Tongue (tissue), 2 donors: ENCODE results near the gene TMCC2. TPM values are rescaled to one million over a fixed set of nuclear protein-coding genes. Genes with fewer than 3 reads are reported as not detected.
"Not testable (repeated sequence)": the region's sequence is repeated elsewhere in the genome, so short reads cannot be mapped to it uniquely, and the experiment has no call there.

Experiments used
- DNase-seq: peaks from one replicate; pipeline ENCODE4 v3.0.0-alpha.2; 2015
- total RNA-seq: library from RNA; depleted of rRNA; stranded (reverse); fragments of >200 nt; gene quantifications from one replicate; pipeline ENCODE4 v1.2.3, GENCODE V29; 2014

TMCC2 gene
- total RNA-seq = 14.1 TPM

DNA sequence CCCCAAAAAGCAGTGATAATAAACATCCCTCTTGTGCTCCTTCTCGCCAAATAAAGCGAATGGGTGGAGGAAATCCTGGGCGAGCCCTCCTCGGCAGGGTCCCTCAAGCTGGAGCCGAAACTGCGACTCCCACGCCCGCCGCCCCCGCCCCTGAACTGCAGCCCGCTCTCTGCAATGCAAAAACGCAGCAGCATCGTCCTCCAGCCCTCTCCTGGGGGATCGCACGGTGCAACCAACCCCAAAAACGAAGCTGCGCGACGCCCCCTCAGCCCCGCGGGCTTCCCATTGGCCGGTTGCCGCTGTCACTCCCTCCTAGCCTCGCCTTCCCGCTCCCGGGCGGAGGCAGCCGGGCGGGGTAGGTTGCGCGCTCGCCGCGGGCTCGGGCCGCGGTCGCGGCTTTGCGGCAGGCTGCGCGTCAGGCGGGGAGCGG is at the start of gene TMCC2:
Gene TMCC2 (plus strand): TSS at position 363 of the 430 bp plus-strand sequence. CDS start 619 bp downstream, outside the sequence.
- peak; percentile 97 for DNase-seq

GRCh38 chr1:205179842-205180241 is 47.9 kb upstream of the TMCC2 start:
- DNase-seq = no peak

- not testable (repeated sequence) for DNase-seq
Measured at GRCh38 chr1:205180331-205180730, 47.4 kb upstream of the TMCC2 start.

GRCh38 chr1:205182930-205183329 is 44.8 kb upstream of the TMCC2 start:
- no peak for DNase-seq

DNA sequence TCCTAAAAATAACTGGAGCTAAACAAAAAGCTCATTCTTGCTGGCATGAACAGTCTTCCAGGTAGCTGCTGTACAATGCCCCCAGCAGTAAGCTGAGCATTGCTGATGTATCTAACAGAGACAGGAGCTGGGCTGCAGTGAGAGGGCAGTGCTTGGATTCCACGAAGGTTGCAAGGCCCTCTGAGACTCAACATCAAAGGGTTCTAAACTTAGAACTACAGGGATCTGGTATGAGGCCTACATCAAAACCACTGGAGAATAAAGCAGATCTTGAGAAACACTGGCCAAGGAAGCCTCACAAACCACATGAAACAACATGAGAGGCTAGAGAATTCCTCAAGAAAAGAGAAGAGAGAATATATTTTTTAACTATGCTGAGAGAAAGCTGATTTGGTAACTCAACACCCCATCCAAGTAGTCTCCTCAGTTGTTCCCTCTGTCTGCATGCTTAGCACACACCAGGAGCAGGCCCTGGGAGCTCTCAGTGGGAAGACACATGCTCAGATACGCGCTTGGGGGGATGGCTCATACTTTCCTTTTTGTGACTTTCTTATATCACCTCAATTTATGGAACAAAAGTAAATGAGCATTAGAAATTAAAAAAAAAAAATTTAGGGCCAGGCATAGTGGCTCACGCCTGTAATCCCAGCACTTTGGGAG is 43.9 kb upstream of the TMCC2 start:
- peak; percentile 32 for DNase-seq

- DNase-seq = no peak
Measured at GRCh38 chr1:205186191-205186590, 41.6 kb upstream of the TMCC2 start.

GRCh38 chr1:205187420-205187819 is 40.3 kb upstream of the TMCC2 start:
- no peak for DNase-seq

DNA sequence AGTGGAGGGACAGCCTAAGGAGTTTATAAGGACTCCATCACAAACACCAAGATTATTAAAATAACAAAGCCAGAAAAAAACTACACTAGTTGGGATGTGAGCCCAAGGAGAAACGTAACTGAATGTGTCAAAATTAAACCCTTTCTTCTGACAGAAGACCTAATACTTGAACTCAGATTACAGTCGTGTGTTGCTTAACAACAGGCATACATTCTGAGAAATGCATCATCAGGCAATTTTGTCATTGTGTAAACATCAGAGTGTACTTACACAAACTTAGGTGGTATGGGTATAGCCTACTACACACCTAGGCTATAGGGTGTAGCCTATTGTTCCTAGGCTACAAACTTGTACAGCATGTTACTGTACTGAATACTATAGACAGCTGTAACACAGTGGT is 39.6 kb upstream of the TMCC2 start:
- no peak for DNase-seq

DNA sequence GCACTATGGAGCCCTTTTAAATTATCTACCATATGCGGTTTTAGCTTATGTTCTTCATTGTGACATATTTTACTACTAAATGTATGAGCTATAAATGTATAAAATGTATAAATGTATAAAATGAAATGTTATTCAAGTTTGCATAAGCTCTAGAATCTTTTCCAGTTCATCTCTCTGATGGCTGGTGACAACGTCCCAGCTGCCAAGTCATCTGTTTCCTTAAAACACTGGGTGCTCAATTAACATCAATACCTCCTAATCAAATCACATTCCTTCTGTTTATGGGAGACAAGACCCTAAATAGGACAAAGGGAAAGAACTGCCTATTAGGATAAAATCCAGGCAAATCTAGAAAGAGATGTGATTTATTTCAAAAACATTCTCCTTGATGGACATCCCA is 39.1 kb upstream of the TMCC2 start:
- no peak for DNase-seq

DNA sequence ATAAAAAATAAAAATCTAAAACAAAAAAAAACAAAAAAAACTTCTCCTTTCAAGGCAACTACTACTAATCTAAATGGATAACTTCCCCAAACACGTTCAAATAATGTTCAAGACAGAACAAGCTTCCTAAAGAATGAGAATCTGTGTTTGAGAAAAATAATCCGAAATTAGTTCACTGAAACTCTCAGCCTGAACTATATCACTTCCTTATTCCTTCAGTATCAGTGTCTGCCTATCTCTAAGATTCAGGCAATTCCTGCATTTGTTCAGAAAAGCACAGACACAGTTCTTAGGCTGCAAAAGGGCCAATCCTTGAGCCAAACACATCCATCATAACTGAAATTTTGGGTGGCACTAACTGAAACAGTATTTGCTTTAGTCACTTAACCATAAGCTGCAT is 38.6 kb upstream of the TMCC2 start:
- DNase-seq = no peak

DNA sequence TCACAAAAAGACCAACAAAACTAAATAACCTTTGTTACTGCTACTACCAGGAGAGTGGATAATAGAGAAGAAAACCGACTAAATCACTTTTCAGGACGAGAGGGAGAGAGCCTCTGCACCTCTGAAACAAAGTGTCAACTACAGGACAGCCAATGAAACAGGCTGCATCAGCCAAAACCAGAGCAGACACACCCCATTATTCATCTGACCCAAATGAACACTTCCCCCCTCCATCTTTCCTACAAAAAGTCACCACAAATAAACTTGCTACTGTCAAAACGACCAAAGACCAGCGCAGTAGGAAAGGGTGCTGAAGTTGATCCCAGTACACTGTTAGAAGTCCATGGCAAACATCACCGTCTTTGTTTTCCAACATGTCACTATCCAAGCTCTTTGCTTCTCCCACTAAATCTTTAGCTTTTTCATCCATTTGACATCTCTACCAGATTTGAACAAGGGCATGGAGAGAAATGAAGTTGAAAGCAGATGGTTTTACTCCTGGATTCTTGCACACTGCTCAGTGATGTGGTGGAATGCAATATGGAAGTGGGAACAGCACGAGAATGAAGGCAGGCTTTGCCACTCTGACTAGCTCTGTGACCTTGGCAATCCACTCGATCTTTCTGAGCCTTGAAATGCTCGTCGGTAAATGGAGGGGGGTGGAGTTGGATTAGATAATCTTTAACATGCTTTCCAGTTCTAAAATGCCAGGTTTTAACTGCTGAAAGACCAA is 36.7 kb upstream of the TMCC2 start:
- no peak for DNase-seq

- peak; percentile 43 for DNase-seq
Measured at GRCh38 chr1:205191622-205192021, 36.1 kb upstream of the TMCC2 start.

DNA sequence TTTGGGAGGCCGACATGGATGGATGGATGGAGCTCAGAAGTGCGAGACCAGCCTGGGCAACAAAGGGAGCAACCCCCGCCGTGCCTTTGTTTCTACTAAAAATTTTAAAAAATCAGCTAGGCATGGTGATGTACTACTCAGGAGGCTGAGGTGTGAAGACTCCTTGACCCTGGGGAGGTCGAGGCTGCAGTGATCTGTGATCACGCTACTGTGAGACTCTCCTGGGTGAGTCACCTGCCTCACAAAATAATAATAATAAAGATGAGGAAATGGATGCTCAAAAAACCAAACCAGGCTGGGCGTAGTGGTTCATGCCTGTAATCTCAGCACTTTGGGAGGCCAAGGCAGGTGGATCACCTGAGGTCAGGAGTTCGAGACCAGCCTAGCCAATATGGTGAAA is 35.5 kb upstream of the TMCC2 start:
- DNase-seq = no peak

GRCh38 chr1:205199090-205199930 is 28.4 kb upstream of the TMCC2 start:
- DNase-seq = no peak

DNA sequence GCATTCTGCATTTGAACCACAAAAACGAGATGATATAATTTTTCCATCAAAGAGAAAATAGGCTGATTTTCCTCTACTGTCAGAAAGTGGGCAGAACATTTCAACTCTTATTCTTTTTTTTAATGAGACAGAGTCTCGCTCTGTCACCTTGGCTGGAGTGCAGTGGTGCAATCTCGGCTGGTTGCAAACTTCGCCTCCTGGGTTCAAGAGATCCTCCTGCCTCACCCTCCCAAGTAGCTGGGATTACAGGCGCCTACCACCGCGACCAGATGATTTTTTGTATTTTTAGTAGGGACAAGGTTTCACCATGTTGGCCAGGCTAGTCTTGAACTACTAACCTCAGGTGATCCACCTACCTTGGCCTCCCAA is 27.8 kb upstream of the TMCC2 start:
- no peak for DNase-seq

- DNase-seq = no peak
Measured at GRCh38 chr1:205204552-205204951, 23.2 kb upstream of the TMCC2 start.

- no peak for DNase-seq
Measured at GRCh38 chr1:205205055-205205454, 22.7 kb upstream of the TMCC2 start.

DNA sequence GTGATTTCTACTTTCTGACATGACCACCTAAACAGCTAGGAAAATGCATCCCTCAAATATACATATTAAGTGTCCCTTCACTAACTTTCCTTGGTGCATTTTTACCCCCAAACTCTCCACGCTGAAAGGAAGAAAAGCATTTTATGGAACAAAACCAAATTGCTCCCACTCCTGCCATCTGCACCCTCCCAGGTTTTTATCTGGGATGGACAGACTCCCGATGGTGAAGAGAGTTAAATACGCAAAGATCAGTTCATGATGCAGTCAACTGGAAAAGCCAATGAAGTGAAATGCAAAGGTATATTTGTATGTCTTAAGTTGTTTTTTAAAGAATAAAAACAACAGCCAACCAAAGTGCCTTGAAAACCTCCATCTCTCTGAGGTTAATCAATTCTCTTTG is 18.9 kb upstream of the TMCC2 start:
- DNase-seq = no peak

DNA sequence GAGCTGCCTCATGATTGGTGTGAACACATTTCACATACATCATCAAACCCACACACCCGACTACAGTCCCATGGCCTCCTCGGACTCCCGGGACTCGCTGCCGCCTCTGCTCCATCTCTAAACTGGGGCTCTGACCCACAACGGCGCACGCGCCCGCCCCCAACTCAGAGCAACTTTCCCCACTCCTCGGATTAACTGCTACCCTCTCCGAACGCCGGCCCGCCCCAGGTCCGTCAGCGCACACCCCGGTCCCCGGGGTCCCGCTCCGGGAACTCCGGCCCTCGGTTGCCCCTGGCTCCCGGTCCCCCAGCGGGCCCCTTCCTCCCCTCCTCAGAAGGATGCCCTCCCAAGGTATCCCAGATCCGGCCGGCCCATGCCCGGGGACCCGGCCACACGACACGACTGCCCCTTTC is 17.0 kb upstream of the TMCC2 start:
- no peak for DNase-seq

- DNase-seq = peak; percentile 98
Measured at GRCh38 chr1:205211169-205211838, 16.4 kb upstream of the TMCC2 start, which contains the start of gene DSTYK. Gene DSTYK (minus strand): TSS chr1:205211702. CDS start chr1:205211535, 167 bp downstream.

- no peak for DNase-seq
Measured at GRCh38 chr1:205211839-205212536, 15.8 kb upstream of the TMCC2 start.

GRCh38 chr1:205214756-205215155 is 13.0 kb upstream of the TMCC2 start:
- DNase-seq = no peak
